GM11168 (cell line): ENCODE results near the gene ZNF324B.
"Not testable (repeated sequence)": the region's sequence is repeated elsewhere in the genome, so short reads cannot be mapped to it uniquely, and the experiment has no call there.

Experiments
- in situ Hi-C: fragments of 300-500 bp; cut with MboI; formaldehyde crosslinking; loops from one replicate; pipeline ENCODE4 v1.12.0; 2022; ENCODE audit warnings: low sequenced_read_pairs; ENCODE audit not compliant: unreplicated experiment

Gene ZNF324B

DNA sequence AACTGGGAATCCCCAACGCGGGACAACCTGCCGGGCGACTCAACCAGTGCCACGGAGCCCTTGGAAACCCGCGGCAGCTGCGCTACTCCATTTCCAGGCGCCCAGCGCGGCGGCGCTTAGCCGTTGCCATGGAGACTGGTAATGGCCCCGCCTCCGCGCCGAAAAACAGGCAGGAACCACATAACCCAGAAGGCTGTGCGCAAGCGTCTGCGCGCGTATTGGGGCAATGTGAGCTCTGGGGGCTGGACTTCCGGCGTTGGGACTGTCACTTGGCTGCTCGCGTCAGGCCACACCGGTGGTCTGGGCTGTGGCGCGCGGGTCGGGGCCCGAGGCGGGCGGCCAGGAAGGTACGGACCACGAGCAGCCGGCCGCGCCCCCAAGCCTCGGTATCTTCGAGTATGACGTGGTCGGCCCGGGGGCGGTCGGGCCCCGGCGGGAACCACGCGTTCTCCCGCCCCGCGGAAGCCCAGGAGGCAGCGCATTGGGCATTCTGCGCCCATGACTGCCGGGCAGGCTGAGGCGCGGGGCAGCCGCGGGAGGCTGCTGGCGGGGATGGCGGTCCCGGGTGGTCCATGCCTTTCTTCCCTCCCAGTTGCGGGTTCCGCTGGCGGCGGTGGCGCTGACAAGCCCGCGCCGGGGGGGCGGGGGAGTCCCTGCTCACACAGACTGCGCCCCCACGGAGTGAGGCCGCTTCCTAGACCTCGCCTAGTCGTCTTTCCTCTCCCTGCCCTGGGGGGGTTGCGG lies at the start of gene ZNF324B:
ZNF324B (plus strand) TSS at position 265 of the 744 bp plus-strand sequence. CDS start 2,080 bp downstream, outside the sequence.
- in situ Hi-C loops = no loop called here

DNA sequence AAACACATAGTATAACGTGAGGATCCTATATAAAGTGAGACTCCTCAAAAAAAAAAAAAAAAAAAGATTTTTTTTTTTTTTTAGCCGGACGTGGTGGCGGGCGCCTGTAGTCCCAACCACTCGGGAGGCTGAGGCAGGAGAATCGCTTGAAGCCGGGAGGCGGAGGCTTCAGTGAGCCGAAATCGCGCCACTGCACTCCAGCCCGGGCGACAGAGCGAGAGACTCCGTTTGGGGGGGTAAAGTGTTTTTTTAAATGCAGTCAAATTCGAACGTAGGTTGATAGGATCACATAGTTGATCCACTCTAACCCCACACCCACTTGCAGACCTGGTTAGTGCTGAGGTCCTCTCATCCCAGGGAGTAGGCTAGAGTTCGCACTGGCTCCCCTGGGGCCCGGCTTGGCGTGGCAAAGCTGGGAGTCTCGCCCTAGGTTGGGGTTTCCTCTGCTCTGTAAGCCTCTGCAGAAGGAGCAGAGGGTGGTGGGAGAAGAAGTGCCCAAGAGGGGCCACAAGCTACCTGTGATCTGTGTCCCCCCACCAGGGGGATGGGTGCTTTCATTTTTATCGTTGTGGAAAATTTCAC lies 49.5 kb upstream of the ZNF324B start:
- in situ Hi-C loops = no loop called here

DNA sequence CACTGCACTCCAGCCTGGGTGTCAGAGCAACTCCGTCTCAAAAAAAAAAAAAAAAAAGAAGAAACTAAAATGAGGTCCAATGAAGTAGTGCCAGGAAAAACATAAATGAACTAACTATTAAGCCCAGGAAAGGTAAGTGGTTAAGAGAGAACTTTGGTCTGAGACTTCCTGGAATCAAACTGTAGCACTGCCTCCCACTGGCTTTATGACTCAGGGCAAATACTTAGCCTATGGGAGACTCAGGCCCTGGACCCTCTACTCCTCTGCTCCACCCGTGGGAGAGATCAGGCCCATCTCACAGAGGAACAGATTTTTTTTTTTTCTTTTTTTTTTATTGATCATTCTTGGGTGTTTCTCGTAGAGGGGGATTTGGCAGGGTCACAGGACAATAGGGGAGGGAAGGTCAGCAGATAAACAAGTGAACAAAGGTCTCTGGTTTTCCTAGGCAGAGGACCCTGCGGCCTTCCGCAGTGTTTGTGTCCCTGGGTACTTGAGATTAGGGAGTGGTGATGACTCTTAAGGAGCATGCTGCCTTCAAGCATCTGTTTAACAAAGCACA lies 47.4 kb upstream of the ZNF324B start:
- in situ Hi-C loops = not testable (repeated sequence)

DNA sequence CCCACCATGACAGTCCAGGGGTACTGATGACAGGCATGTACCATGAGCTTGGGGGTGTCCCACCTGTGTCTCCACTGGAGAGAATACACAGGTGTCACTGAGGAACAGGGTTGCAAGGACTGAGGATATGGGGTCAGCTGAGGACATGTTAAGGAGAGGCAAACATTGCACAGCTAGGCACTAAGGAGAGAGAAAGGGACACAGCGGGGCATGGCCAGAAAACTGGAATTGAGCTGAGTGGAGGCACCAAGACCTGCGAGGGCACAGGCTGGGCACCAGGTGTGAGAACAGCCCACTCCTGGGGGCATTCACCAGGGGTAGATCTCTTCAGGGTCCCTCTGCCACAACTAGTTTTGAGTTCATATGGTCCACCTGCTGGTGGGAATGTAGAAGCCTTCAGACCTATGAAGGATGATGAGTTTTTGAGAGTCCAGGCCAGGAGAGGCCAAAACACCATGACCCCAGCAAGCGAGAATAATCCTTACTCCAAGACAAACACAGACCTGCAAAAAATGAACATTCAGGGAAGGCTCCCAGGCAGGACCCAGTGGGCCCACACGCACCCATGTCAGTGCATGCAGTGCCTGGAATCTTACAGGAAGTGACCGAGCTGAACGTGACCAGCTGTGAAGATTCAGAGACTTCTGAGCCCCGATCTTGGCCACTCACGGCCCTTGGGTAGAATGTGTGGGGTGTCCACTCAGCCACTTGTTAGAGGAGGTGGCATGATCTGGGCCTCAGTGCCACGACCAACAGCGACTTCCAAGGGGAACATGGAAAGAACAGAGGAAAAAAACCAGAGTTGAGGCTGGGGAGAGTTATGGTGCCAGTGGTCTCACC lies 44.4 kb upstream of the ZNF324B start:
- in situ Hi-C loops = no loop called here

- in situ Hi-C loops = no loop called here
These were observed 43.7 kb upstream of the ZNF324B start for GRCh38 chr19:58407658-58408151.

DNA sequence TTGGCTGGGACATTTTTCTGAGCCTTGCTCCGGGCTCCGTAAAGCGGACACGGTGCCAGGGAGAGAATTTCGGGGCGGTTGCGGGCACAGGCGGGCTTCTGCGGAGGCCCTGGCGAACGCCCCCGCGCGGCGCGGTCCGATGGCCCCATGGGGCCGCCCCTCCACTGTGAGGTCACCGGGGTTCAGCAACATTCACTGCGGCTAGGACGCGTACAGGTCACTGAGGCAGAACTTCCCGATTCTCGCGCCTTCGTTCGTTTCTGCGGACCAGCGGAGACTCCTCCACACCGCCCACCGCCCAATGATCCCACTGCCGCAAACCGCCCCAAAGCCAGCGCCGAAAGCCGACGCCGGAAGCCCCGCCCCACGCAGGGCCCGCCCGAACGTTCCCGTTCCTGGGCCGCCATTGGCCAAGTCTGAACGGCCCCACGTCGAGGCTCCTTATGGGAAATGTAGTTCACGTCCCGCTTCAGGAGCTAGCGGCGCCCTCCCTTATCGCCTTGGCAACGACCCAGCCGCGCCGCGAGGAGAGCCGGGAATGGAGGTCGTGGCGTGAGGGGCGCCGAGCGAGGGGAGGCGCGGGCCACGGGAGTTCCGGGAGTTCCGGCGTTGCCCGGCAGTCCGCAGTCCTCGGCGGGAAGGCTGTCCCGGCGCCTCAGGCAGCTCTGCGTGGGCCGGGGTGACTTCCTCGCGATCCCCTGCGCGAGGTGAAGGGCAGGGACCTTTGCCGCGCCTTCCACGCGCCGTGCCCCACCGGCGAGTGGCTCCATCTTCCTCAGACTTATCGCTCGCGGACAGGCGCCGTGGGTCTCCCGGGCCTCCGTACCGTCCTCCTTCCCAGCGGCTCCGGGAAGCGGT lies 43.0 kb upstream of the ZNF324B start, which contains the start of gene ZNF584:
ZNF584 (plus strand) TSS at position 498 of the 858 bp plus-strand sequence. CDS start 499 bp downstream, outside the sequence.
- in situ Hi-C loops = no loop called here

DNA sequence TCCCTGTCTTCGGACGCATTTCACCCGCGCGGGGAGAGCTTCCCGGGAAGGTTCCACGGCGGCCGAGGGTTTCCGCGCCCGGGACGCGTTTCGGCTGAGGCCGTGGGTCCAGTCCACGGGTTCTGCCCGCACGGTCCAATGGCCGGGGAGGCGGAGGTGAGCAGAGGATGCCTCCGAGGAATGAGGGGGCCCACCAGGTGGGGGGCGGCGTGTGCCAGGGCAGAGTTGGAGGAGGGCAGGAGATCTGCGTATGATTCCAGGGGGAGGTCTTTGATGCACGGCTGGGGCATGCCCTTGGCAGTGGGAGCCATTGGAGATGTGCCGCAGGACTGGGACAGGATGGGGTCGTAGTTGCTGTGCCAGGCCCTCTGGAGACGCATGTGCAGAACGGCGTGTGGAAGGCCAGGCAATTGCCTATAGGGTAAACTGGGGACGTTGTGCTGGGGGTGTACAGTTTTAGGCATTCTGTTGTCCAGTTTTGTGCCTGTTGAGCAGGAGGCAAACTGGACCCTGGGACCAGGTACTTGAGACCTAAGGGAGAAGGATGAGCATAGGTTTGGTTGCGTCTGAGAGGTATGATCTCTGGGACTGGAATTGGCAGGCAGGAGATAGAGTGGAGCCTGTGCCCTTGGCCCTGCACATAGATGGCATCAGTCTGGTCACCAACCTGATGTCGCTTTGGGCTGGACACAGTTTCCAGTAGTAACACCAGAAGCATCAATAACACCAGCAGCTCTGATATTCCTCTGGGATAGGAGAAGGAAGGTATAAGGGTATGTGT lies 42.2 kb upstream of the ZNF324B start:
- in situ Hi-C loops = no loop called here

GRCh38 chr19:58416604-58417003 lies 34.8 kb upstream of the ZNF324B start:
- in situ Hi-C loops = no loop called here

GRCh38 chr19:58417071-58417470 lies 34.4 kb upstream of the ZNF324B start:
- in situ Hi-C loops = no loop called here

DNA sequence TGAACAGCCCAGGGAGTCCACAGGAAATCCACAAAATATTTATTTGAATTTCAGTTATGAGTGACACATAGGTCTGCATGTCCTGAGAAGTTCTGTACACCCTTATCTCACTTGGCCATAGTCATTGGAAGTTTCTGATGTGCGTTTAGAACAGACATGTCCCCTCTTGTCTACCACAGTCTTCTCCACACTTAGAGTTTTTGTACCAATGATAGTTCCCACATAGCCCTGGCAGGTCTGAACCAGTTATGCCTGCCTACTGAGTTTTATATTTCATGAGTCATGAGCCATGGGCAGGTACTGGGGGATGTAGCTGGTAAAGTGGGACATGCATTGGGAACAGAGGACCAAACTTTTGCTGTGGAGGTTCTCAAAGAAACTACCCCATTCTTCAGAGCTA lies 22.8 kb upstream of the ZNF324B start:
- in situ Hi-C loops = no loop called here

DNA sequence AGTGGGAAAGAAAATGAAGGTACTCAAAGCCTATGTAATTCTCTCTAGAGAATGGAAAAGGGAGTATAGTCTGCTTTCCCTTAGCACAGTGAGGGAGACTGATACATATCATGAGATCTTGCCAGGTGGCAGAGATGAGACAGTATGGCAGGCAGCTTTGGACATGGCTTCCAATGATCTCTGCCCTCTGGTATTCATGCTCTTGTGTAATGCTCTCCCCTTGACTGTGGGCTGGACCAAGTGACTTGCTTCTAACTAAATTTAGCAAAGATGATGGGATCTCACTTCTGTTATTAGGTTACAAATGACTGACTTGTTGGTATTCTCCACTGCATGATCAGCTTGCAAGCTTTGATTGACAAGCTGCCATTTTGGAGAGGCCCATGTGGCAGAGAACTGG lies 21.7 kb upstream of the ZNF324B start:
- in situ Hi-C loops = no loop called here

GRCh38 chr19:58434217-58434616 lies 17.2 kb upstream of the ZNF324B start:
- in situ Hi-C loops = no loop called here

GRCh38 chr19:58439576-58440554 lies 11.6 kb upstream of the ZNF324B start, which contains the start of gene ZNF132:
TSS of gene ZNF132 (minus strand) at chr19:58440153. CDS start at chr19:58439821, 332 bp downstream.
- in situ Hi-C loops = no loop called here

DNA sequence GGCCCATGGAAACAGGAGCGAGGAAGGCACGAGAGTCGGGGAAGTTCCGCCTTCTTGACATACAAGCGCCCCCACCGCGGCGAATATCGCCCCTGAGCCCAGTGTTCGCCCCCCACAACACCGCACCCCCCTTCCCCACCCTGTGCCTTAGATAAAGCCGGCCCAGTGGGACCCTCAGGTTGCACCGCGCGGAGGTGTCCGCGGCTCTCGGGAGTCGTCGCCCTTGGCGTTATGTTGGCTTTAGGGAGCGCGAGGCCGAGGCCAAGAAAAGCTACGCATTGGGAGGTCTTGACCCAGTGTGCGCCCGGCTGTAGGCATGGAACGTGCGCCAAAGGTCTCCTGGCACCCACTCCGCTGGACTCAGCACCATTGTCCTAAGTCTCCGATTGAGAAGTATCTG lies 10.9 kb upstream of the ZNF324B start:
- in situ Hi-C loops = no loop called here

- in situ Hi-C loops = not testable (repeated sequence)
These were observed 8.4 kb upstream of the ZNF324B start for GRCh38 chr19:58442986-58443385.

GRCh38 chr19:58448860-58449259 lies 2.6 kb upstream of the ZNF324B start:
- in situ Hi-C loops = not testable (repeated sequence)

DNA sequence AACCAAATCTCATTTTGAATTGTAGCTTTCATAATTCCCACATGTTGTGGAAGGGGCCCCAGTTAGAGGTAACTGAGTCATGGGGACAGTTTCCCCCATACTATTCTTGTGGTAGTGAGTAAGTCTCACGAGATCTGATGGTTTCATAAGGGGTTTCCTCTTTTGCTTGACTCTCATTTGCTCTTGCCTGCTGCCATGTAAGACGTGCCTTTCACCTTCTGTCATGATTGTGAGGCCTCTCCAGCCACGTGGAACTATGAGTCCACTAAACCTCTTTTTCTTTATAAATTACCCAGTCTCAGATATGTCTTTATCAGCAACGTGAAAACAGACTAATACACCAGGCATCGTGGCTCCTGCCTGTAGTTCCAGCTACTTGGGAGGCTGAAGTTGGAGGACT lies 1.4 kb upstream of the ZNF324B start:
- in situ Hi-C loops = not testable (repeated sequence)
